Heart left ventricle (tissue), 13 donors: ENCODE data around the gene RND1.

Source experiments
- CTCF ChIP-seq, 12 donors: fragments of 200-600 bp; sonication (generic) in 4 of 12; IDR thresholded peaks; one replicate each; pipeline versions ENCODE4 v1.5.0 to v1.8.0; 2018 to 2022; ENCODE audit warnings: antibody characterized with exemption in 12 of 12, mild to moderate bottlenecking in 5 of 12
- POLR2A ChIP-seq, 2 donors: fragments of 450-650 bp; IDR thresholded peaks; one replicate each; pipeline ENCODE4 v1.6.1; 2017; ENCODE audit warnings: antibody characterized with exemption in 2 of 2, mild to moderate bottlenecking in 2 of 2, moderate library complexity in 2 of 2
- donor health status: ischemic (EF 13 %, LVEDD 7.1; RV severe dilation, severe dysfunction).
- donor health status: DM: no; HTN: yes; CAD: no.
- donor health status: DM: no; HTN: no; CAD: no.
- donor health status: ischemic (EF 25% LVEDD 6.9; RV normal size, moderate dysfunction).
- donor health status: ischemic (EF 25% LVEDD 5.7; RV mildly dilated, moderate dysfunction).
- donor health status: ischemic (EF 35%, LVEDD 5.7; RV mildly dilated, moderate dysfunction).
- donor health status: nonischemic (EF 11% LVEDD 7.7; RV severe dilation, severe dysfunction).
- donor health status: DM: yes; HTN: yes; CAD: no.
- donor health status: PGD.
- donor health status: ischemic (EF 29% LVEDD 5.4; RV normal size, mild dysfunction).
- donor health status: nonischemic (EF 23%, LVEDD 6.1; RV moderate dilation, normal function).

- TF ChIP-seq CTCF (IDR thresholded peaks at IDR 0.05) (peak; percentile 81 to 98 (median 94)), POLR2A (IDR thresholded peaks at IDR 0.05) (no peak)
These were observed 25.2 kb upstream of the RND1 start for GRCh38 chr12:48890657-48891418.
